Thoracic aorta (tissue), 2 donors: ENCODE data around the gene DDX59. TPM values are rescaled to one million over a fixed set of nuclear protein-coding genes. Genes with fewer than 3 reads are reported as not detected.
A peak's percentile ranks its signal among the peaks of the same experiment; 100 is the strongest.

Experiments
- ATAC-seq: fragments of 150-250 bp; one replicate; pipeline ENCODE4 v1.8.0; 2017; ENCODE audit warnings: low read depth; ENCODE audit not compliant: insufficient number of reproducible peaks, low FRiP score
- DNase-seq: peaks from one replicate; pipeline ENCODE4 v3.0.0-alpha.2; 2020; ENCODE audit warnings: low spot score
- H3K27ac ChIP-seq, 2 donors: fragments of 200-600 bp; sonication (generic); 1 replicate in 1 of 2; 2 replicates in 1 of 2; pipeline ENCODE4 v1.5.1; 2016; ENCODE audit warnings: mild to moderate bottlenecking in 2 of 2, moderate library complexity in 2 of 2
- H3K27me3 ChIP-seq: fragments of 200-600 bp; sonication (generic); replicated peaks from 2 replicates; pipeline ENCODE4 v1.6.0; 2016; ENCODE audit warnings: mild to moderate bottlenecking; ENCODE audit not compliant: insufficient read depth
- H3K36me3 ChIP-seq: fragments of 200-600 bp; sonication (generic); one replicate; pipeline ENCODE4 v1.5.1; 2016
- H3K4me1 ChIP-seq, 2 donors: fragments of 200-600 bp; sonication (generic); 1 replicate in 1 of 2; 2 replicates in 1 of 2; pipeline versions ENCODE4 v1.5.1 to v1.6.0; 2016; ENCODE audit warnings: low read depth in 2 of 2, mild to moderate bottlenecking in 1 of 2; ENCODE audit not compliant: control insufficient read depth in 1 of 2
- H3K4me3 ChIP-seq: fragments of 200-600 bp; sonication (generic); 2 replicates; pipeline ENCODE4 v1.5.1; 2016; ENCODE audit warnings: mild to moderate bottlenecking
- H3K9me3 ChIP-seq: fragments of 200-600 bp; sonication (generic); 2 replicates; pipeline ENCODE4 v1.5.1; 2016
- total RNA-seq, 2 donors: library from RNA; depleted of rRNA; stranded (reverse); fragments of >200 nt; gene quantifications; one replicate each; pipeline versions ENCODE4 v1.1.0 to v1.2.3, GENCODE V29; 2016
- TF ChIP-seq, protein P1 (sequence below): fragments of 200-600 bp; sonication (generic); IDR thresholded peaks from one replicate; pipeline ENCODE4 v1.5.1; 2019; ENCODE audit warnings: antibody characterized with exemption

DDX59 gene
- total RNA-seq, 2 donors from 2014 or later: 16.5 to 27.1 TPM

GRCh38 chr1:200660719-200661118, 9.0 kb downstream of the DDX59 start:
- Histone ChIP-seq H3K9me3 (no peaks in the 10 kb centered on the region), H3K4me3 (no peak overlapping the region), H3K36me3 (peaks cover 24% of the 10 kb centered on the region), H3K27ac (no peak overlapping the region), H3K27me3 (no peaks in the 10 kb centered on the region), H3K4me1 (peaks cover 6 to 27% of the 10 kb centered on the region in 2 donors)
- no peak for ATAC-seq
- TF ChIP-seq, protein P1, sequence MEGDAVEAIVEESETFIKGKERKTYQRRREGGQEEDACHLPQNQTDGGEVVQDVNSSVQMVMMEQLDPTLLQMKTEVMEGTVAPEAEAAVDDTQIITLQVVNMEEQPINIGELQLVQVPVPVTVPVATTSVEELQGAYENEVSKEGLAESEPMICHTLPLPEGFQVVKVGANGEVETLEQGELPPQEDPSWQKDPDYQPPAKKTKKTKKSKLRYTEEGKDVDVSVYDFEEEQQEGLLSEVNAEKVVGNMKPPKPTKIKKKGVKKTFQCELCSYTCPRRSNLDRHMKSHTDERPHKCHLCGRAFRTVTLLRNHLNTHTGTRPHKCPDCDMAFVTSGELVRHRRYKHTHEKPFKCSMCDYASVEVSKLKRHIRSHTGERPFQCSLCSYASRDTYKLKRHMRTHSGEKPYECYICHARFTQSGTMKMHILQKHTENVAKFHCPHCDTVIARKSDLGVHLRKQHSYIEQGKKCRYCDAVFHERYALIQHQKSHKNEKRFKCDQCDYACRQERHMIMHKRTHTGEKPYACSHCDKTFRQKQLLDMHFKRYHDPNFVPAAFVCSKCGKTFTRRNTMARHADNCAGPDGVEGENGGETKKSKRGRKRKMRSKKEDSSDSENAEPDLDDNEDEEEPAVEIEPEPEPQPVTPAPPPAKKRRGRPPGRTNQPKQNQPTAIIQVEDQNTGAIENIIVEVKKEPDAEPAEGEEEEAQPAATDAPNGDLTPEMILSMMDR: no peak
- DNase-seq: peak; percentile 12

DNA sequence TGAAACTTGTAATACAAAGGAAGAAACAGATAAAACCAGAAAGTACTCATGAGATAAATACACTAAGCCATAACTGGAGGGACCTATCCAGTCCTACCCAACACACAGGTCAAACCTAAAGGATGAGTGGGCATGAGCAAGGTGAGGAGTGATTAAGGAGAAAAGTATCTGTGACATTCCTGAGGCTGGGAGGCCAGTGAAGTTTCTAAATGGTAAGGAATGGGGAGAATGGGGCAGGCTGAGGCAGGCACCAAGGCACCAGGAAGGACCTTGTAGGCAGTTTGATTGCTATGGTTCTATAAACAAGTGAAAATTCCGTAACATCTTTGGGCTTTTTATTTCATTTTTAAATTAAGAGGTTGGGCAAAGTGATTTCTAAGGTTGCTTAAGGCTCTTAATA, 10.4 kb downstream of the DDX59 start:
- no peak for ATAC-seq
- no peak overlapping the region for H3K4me3 ChIP-seq

DNA sequence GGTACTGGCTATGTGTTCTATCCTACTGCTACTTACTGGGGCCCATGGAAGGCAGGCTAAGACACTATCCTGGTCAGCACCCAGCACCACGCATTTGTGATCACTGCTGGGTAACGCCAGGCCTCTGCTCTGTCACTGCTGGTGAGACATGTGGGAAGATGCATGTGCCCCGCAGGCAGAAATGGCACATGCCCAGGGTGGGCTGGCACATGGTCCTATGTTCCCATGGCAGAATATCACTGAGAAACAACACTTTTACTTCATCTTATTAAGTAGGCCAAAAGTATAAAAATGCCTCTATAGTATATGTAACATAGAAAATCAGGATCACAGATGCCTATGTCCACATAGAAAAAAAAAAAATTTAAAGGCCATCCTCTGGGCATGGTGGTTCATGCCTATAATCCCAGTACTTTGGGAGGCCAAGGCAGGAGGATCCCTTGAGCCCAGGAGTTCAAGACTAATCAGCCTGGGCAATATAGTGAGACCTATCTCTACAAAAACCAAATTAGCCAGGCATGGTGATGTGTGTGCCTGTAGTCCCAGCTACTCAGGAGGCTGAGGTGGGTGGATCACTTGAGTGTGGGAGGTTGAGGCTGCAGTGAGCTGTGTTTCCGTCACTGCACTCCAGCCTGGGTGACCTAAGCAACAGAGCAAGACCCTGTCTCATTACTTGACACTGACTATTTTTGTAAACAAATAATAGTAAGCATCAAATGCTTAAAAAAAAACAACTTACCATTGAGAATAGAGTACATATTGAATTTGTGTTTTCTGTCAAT, 11.5 kb downstream of the DDX59 start:
- Histone ChIP-seq H3K27me3 (no peaks in the 10 kb centered on the region), H3K9me3 (no peaks in the 10 kb centered on the region), H3K27ac (no peak overlapping the region), H3K4me1 (peaks cover 0 to 8% of the 10 kb centered on the region in 2 donors), H3K36me3 (peaks cover 36% of the 10 kb centered on the region), H3K4me3 (no peak overlapping the region)
- TF ChIP-seq, protein P1: no peak
- DNase-seq: no peak
- no peak for ATAC-seq

More for the DNA sequence above, 10.4 kb downstream of the DDX59 start:
- TF ChIP-seq, protein P1: no peak
- H3K27me3 ChIP-seq: no peaks in the 10 kb centered on the region
- no peaks in the 10 kb centered on the region for H3K9me3 ChIP-seq
- DNase-seq: no peak
- H3K4me1 ChIP-seq: peaks cover 0 to 12% of the 10 kb centered on the region in 2 donors
- no peak overlapping the region for H3K27ac ChIP-seq
- peaks cover 33% of the 10 kb centered on the region for H3K36me3 ChIP-seq

GRCh38 chr1:200654660-200655059, 15.0 kb downstream of the DDX59 start:
- Histone ChIP-seq H3K27me3 (no peaks in the 10 kb centered on the region), H3K4me3 (no peak overlapping the region), H3K9me3 (no peaks in the 10 kb centered on the region), H3K27ac (no peak overlapping the region), H3K36me3 (peaks cover 41% of the 10 kb centered on the region), H3K4me1 (no peaks in the 10 kb centered on the region)
- ATAC-seq (no peak), DNase-seq (no peak)
- TF ChIP-seq, protein P1: no peak

DNA sequence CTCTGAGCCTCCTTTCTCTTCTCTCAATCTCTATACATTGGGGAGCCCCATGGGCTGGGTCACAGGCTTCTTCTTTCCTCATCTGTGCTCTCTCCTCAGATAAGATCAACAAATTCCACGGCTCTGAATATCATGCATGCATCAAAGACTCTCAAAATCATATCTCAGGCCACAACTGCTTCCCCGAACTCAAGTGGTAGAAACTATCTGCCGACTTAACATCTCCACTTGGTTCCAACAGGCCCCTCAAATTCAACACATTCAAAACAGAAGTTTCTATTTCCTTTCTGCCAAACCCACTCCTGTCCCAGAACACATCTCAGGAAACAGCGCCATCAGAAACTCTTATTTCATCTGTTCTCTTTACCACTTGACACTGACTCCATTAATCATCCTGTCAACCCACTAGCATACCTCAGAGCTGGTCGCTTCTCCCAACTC, 16.7 kb downstream of the DDX59 start:
- Histone ChIP-seq H3K4me1 (no peaks in the 10 kb centered on the region), H3K4me3 (no peak overlapping the region), H3K27ac (no peak overlapping the region), H3K27me3 (no peaks in the 10 kb centered on the region), H3K9me3 (no peaks in the 10 kb centered on the region), H3K36me3 (peaks cover 39% of the 10 kb centered on the region)
- TF ChIP-seq, protein P1: no peak
- no peak for ATAC-seq
- DNase-seq: no peak
